Measurements from ENCODE around the gene RPRD1B.
A peak's percentile ranks its signal among the peaks of the same experiment; 100 is the strongest.

The RPRD1B gene

DNA sequence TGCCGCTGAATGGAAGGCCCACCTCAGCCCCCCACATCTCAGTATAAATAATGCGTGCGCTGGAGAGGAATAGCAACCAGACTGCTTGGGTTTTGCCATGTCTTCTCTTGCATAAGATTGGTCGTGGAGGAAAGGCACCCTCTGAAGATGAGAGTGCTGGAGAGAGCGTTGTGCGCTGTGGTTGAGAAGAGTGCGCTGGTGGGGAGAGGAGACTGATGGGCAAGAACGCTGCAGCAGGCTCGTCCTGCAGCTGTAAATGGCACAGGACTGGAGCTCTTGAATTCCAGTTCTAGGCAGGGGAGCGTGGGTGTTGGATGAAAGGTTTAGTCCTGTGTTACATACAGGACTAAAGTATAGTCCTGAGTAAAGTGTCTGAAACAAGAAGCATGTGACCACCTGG is 51.5 kb downstream of the RPRD1B start:
- Histone ChIP-seq H3K4me3 (replicated peaks; ENCODE audit: low read depth, low read length) (no peak overlapping the region), H3K36me3 (ENCODE audit: control insufficient read depth, insufficient read depth, low read length) (peaks cover 16% of the 10 kb centered on the region), H3K27me3 (replicated peaks; ENCODE audit: control insufficient read depth, insufficient read depth, low read length) (no peaks in the 10 kb centered on the region)
- TF ChIP-seq, protein P1, sequence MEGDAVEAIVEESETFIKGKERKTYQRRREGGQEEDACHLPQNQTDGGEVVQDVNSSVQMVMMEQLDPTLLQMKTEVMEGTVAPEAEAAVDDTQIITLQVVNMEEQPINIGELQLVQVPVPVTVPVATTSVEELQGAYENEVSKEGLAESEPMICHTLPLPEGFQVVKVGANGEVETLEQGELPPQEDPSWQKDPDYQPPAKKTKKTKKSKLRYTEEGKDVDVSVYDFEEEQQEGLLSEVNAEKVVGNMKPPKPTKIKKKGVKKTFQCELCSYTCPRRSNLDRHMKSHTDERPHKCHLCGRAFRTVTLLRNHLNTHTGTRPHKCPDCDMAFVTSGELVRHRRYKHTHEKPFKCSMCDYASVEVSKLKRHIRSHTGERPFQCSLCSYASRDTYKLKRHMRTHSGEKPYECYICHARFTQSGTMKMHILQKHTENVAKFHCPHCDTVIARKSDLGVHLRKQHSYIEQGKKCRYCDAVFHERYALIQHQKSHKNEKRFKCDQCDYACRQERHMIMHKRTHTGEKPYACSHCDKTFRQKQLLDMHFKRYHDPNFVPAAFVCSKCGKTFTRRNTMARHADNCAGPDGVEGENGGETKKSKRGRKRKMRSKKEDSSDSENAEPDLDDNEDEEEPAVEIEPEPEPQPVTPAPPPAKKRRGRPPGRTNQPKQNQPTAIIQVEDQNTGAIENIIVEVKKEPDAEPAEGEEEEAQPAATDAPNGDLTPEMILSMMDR (IDR thresholded peaks at IDR 0.05; ENCODE audit: insufficient read depth, low read length, poor library complexity, severe bottlenecking), result no peak
- DNase-seq (ENCODE audit: extremely low read depth, insufficient read length), result no peak

DNA sequence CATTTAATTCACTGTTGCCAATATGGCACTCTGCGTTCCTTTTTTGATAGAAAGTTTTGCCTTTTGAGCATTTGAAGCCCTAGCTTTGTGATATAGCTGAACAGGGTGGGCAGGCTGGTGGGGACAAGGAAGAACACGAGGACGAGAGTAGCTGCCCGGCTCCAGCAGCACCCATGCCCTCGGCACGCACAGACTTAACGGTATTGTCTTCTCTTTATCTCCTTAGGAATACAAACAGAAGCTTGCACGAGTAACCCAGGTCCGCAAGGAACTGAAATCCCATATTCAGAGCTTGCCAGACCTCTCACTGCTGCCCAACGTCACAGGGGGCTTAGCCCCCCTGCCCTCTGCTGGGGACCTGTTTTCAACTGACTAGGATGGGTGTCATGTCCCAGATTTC is 56.0 kb downstream of the RPRD1B start:
- H3K4me3 ChIP-seq (replicated peaks; ENCODE audit: low read depth, low read length), result no peak overlapping the region
- H3K36me3 ChIP-seq (ENCODE audit: control insufficient read depth, insufficient read depth, low read length), result peaks cover 20% of the 10 kb centered on the region
- DNase-seq (ENCODE audit: extremely low read depth, insufficient read length), result no peak
- TF ChIP-seq, protein P1 (IDR thresholded peaks at IDR 0.05; ENCODE audit: insufficient read depth, low read length, poor library complexity, severe bottlenecking), result no peak
- no peaks in the 10 kb centered on the region for H3K27me3 ChIP-seq (replicated peaks; ENCODE audit: control insufficient read depth, insufficient read depth, low read length)

DNA sequence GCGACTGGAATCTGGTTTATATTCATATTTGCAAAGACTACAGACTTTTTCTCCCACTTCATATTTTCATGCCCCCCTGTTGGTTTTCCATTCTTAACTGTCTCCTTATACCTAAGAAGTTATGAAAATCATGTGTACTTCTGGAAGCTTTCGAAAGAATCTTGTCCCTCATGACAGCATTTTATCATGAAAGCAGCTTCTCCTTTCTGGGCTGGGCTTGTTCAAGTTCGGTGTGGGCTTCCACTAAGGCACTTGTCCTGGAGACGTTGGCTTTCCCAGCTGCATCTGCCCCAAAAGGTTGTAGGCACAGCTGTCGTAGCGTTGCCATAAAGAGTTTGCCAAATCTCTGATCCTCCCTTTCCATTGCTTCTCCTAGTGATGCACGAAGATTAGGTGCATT is 56.5 kb downstream of the RPRD1B start:
- H3K4me3 ChIP-seq (replicated peaks; ENCODE audit: low read depth, low read length), result no peak overlapping the region
- DNase-seq (ENCODE audit: extremely low read depth, insufficient read length), result no peak
- H3K27me3 ChIP-seq (replicated peaks; ENCODE audit: control insufficient read depth, insufficient read depth, low read length), result no peaks in the 10 kb centered on the region
- peaks cover 18% of the 10 kb centered on the region for H3K36me3 ChIP-seq (ENCODE audit: control insufficient read depth, insufficient read depth, low read length)
- TF ChIP-seq, protein P1 (IDR thresholded peaks at IDR 0.05; ENCODE audit: insufficient read depth, low read length, poor library complexity, severe bottlenecking), result no peak

DNA sequence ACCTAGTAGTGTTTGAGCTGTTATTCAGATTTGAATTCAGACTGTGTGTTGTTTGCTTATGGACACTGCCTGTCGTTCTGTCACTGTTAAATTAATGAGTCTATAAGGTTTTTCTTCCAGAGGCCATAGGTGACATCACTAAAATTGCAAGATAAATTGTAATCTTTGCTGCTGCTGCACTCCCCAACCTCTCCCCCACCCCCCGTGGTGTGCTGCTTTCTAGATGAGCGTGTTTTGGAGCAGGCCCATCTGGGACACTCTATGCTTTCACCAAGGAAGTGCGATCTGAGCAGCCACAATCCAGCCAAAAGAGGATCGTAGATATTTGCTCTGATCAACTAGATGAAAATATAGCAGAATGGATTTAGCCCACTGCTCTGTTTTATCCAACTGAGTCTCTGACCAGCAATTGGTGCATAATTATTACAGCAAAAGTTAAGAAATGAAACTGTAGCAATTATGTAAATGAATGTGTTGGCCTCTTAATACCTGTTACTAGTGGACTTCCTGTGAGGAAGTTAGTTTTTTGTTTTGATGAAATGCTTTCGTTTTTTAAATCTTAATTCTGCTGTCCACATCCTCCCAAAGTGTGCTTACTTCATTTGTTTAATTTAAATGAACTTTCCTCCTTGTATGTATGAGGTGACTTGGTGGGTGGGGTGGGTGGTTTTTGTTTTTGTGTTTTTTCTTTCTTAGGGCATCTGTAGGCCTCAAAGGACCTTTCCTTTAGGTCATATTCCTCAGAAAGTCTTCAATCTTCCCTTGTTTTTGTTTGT is 58.1 kb downstream of the RPRD1B start:
- TF ChIP-seq, protein P1 (IDR thresholded peaks at IDR 0.05; ENCODE audit: insufficient read depth, low read length, poor library complexity, severe bottlenecking), result no peak
- Histone ChIP-seq H3K27me3 (replicated peaks; ENCODE audit: control insufficient read depth, insufficient read depth, low read length) (no peaks in the 10 kb centered on the region), H3K4me3 (replicated peaks; ENCODE audit: low read depth, low read length) (no peak overlapping the region)

DNA sequence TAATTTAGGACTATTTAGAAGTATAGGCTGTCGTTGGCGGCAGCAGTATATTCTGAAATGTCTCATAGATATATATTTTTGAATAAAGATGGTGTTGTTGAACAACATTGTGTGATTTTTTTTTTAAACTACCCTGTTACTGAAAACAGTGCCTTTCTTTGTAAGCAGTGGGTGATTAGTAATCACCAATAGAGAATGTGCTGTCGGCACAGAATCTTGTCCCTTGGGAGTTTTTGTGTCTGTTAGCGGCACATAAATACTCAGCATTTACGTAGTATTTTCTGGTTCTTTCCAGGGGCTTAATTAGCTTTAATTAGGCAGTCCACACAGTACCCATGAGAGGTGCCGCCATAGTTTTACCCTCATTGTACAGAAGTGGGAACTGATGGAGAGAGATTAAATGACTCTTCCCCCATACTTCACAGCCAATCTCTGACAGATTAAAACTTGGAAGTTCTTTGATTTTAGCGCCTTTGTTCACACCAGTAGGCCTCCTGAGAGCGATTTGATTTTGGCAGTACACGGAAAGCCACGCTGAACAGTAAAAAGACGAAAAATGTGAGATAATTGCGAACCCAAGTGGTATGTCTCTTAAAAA is 58.8 kb downstream of the RPRD1B start:
- H3K4me3 ChIP-seq (replicated peaks; ENCODE audit: low read depth, low read length), result peak overlapping the region; percentile 15
- DNase-seq (ENCODE audit: extremely low read depth, insufficient read length), result no peak
- H3K36me3 ChIP-seq (ENCODE audit: control insufficient read depth, insufficient read depth, low read length), result peaks cover 18% of the 10 kb centered on the region

More for the DNA sequence above, 58.1 kb downstream of the RPRD1B start:
- peak; percentile 52 for DNase-seq (ENCODE audit: extremely low read depth, insufficient read length)
- H3K36me3 ChIP-seq (ENCODE audit: control insufficient read depth, insufficient read depth, low read length), result peaks cover 18% of the 10 kb centered on the region

More for the DNA sequence above, 58.8 kb downstream of the RPRD1B start:
- no peaks in the 10 kb centered on the region for H3K27me3 ChIP-seq (replicated peaks; ENCODE audit: control insufficient read depth, insufficient read depth, low read length)
- TF ChIP-seq, protein P1 (IDR thresholded peaks at IDR 0.05; ENCODE audit: insufficient read depth, low read length, poor library complexity, severe bottlenecking), result no peak

All from GM06990 (cell line).